Measurements from ENCODE around the gene MYO10.

The MYO10 gene

GRCh38 chr5:16914584-16914983, 21.5 kb downstream of the MYO10 start:
- DNase-seq = no peak

GRCh38 chr5:16914108-16914435, 22.0 kb downstream of the MYO10 start:
- no peak for DNase-seq

- no peak for DNase-seq
Measured at GRCh38 chr5:16913187-16914107, 22.6 kb downstream of the MYO10 start.

- DNase-seq = no peak
Measured at GRCh38 chr5:16912080-16912479, 24.0 kb downstream of the MYO10 start.

GRCh38 chr5:16909464-16909863, 26.6 kb downstream of the MYO10 start:
- no peak for DNase-seq

- no peak for DNase-seq
Measured at GRCh38 chr5:16907270-16907669, 28.8 kb downstream of the MYO10 start.

- no peak for DNase-seq
Measured at GRCh38 chr5:16906255-16906654, 29.8 kb downstream of the MYO10 start.

GRCh38 chr5:16903480-16904300, 32.4 kb downstream of the MYO10 start:
- DNase-seq = no peak

GRCh38 chr5:16902846-16903245, 33.2 kb downstream of the MYO10 start:
- no peak for DNase-seq

- no peak for DNase-seq
Measured at GRCh38 chr5:16901021-16901644, 35.0 kb downstream of the MYO10 start.

- no peak for DNase-seq
Measured at GRCh38 chr5:16899171-16899570, 36.9 kb downstream of the MYO10 start.

- DNase-seq = no peak
Measured at GRCh38 chr5:16897800-16898199, 38.3 kb downstream of the MYO10 start.

GRCh38 chr5:16897284-16897704, 38.8 kb downstream of the MYO10 start:
- no peak for DNase-seq

GRCh38 chr5:16896767-16897166, 39.3 kb downstream of the MYO10 start:
- DNase-seq = no peak

- no peak for DNase-seq
Measured at GRCh38 chr5:16894236-16895057, 41.6 kb downstream of the MYO10 start.

- DNase-seq = no peak
Measured at GRCh38 chr5:16891033-16891432, 45.1 kb downstream of the MYO10 start.

- DNase-seq = no peak
Measured at GRCh38 chr5:16889972-16890519, 46.0 kb downstream of the MYO10 start.

- DNase-seq = no peak
Measured at GRCh38 chr5:16889203-16889971, 46.7 kb downstream of the MYO10 start.

GRCh38 chr5:16888694-16889124, 47.4 kb downstream of the MYO10 start:
- no peak for DNase-seq

- no peak for DNase-seq
Measured at GRCh38 chr5:16886793-16887345, 49.2 kb downstream of the MYO10 start.

- no peak for DNase-seq
Measured at GRCh38 chr5:16886366-16886736, 49.7 kb downstream of the MYO10 start.
